SK-N-SH (cell line): ENCODE results near the gene TRPC4.

Experiments
- CTCF ChIP-seq: fragments of 200-600 bp; sonication (generic); IDR thresholded peaks from 2 replicates; pipeline ENCODE4 v1.6.1; 2017; ENCODE audit warnings: antibody characterized with exemption, mild to moderate bottlenecking, moderate library complexity
- EZH2phosphoT487 ChIP-seq: fragments of 200-600 bp; sonication (generic); IDR thresholded peaks from 2 replicates; pipeline ENCODE4 v1.6.1; 2017; ENCODE audit warnings: low read depth, mixed run types, mild to moderate bottlenecking, antibody characterized with exemption, moderate library complexity, borderline replicate concordance
- NRF1 ChIP-seq: IDR thresholded peaks from 2 replicates; pipeline ENCODE4 v1.6.1; 2012; ENCODE audit warnings: low read depth, mild to moderate bottlenecking, low read length

GRCh38 chr13:37835392-37835791 lies 34.2 kb downstream of the TRPC4 start:
- TF ChIP-seq NRF1: no peak
- no peak for TF ChIP-seq CTCF
- TF ChIP-seq EZH2phosphoT487: no peak
